Esophagus muscularis mucosa (tissue), 4 donors: ENCODE data around the gene CD34.

Experiments
- EP300 ChIP-seq: sonication (generic); formaldehyde crosslinking; IDR thresholded peaks from one replicate; pipeline ENCODE4 v1.6.1; 2017; ENCODE audit warnings: antibody characterized with exemption
- POLR2A ChIP-seq: fragments of 450-650 bp; IDR thresholded peaks from one replicate; pipeline ENCODE4 v1.6.1; 2017; ENCODE audit warnings: antibody characterized with exemption, moderate library complexity, mild to moderate bottlenecking, low read depth
- POLR2AphosphoS5 ChIP-seq, 2 donors: sonication (generic); formaldehyde crosslinking; IDR thresholded peaks; one replicate each; pipeline ENCODE4 v1.6.1; 2017; ENCODE audit warnings: antibody characterized with exemption in 2 of 2
- TF ChIP-seq, protein P1 (sequence below), 3 experiments: fragments of 200-600 bp in 2 of 3; fragments of 450-650 bp in 1 of 3; sonication (generic) in 2 of 3; IDR thresholded peaks; one replicate each; pipeline ENCODE4 v1.5.1; 2017 to 2019; ENCODE audit warnings: antibody characterized with exemption in 3 of 3, mild to moderate bottlenecking in 2 of 3, moderate library complexity in 1 of 3

DNA sequence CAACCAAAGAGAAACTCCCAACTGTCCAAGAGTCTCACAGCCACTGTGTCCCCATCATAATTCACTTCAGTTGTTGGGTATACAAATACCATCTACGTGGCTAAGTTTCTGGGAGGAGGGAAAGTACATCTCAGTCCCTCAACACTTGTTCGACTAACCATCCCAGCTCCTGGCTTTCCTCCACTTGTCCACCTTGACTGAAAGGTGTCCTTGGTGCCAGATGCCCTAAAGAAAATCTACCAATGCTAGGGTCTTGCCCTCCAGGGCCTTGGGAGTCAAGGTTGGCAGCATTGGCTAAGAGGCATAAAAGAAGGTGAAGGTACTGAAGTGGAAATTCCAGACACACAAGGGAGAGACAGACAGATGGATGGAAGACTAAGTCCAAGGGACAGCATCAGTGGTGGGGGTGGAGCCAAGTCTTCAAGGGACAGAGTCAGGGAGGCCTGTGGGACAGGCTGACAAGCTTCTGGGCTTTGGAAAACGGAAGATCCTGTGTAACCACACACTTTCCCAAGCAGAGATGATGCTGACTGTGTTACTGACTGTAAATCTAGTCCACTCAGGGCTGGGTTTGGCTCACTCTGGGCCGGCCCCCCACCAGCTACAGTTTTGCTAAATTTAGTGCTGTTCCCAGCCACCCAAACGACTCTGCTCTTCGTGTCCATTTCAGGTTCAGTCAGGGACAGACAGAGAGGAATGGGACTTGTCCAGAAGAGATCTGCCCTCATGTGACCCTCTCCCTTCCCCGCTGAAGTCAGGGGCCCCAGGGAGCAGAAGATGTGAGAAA is 60.1 kb downstream of the CD34 start:
- TF ChIP-seq, protein P1, sequence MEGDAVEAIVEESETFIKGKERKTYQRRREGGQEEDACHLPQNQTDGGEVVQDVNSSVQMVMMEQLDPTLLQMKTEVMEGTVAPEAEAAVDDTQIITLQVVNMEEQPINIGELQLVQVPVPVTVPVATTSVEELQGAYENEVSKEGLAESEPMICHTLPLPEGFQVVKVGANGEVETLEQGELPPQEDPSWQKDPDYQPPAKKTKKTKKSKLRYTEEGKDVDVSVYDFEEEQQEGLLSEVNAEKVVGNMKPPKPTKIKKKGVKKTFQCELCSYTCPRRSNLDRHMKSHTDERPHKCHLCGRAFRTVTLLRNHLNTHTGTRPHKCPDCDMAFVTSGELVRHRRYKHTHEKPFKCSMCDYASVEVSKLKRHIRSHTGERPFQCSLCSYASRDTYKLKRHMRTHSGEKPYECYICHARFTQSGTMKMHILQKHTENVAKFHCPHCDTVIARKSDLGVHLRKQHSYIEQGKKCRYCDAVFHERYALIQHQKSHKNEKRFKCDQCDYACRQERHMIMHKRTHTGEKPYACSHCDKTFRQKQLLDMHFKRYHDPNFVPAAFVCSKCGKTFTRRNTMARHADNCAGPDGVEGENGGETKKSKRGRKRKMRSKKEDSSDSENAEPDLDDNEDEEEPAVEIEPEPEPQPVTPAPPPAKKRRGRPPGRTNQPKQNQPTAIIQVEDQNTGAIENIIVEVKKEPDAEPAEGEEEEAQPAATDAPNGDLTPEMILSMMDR (IDR thresholded peaks at IDR 0.05): no peak
- TF ChIP-seq POLR2A: no peak
- no peak for TF ChIP-seq POLR2AphosphoS5 (IDR thresholded peaks at IDR 0.05)
- TF ChIP-seq EP300: no peak
